ENCODE data around the gene PLD4.

The PLD4 gene

GRCh38 chr14:104898195-104898558 lies 26.5 kb upstream of the PLD4 start:
- no peak overlapping the region for H3K9ac ChIP-seq (ENCODE audit: low read length)
- H2BK5ac ChIP-seq (ENCODE audit: low read depth, low read length, poor library complexity) = no peak overlapping the region
- H2AK5ac ChIP-seq (ENCODE audit: low read length) = no peak overlapping the region
- H3K14ac ChIP-seq (ENCODE audit: low read length) = no peak overlapping the region
- no peak overlapping the region for H3K4me2 ChIP-seq (ENCODE audit: low read length)
- no peaks in the 10 kb centered on the region for H3K27me3 ChIP-seq (ENCODE audit: insufficient read depth, low read length)
- H2AFZ ChIP-seq (ENCODE audit: insufficient read depth, low read length, poor library complexity) = no peak overlapping the region
- no peaks in the 10 kb centered on the region for H3K79me2 ChIP-seq (ENCODE audit: control insufficient read depth, insufficient read depth, low read length, poor library complexity)
- H3K18ac ChIP-seq (ENCODE audit: low read length) = no peak overlapping the region
- H3K4me3 ChIP-seq (ENCODE audit: low read depth, low read length) = no peak overlapping the region
- H3K4ac ChIP-seq (ENCODE audit: low read depth, low read length) = no peak overlapping the region
- H3K9me3 ChIP-seq (ENCODE audit: insufficient read depth, low read depth, low read length) = no peaks in the 10 kb centered on the region
- H3K27ac ChIP-seq (ENCODE audit: low read depth, low read length) = no peak overlapping the region
- H2BK12ac ChIP-seq (ENCODE audit: low read length) = no peak overlapping the region
- no peak overlapping the region for H4K8ac ChIP-seq (ENCODE audit: low read depth, low read length)
- H3K36me3 ChIP-seq (ENCODE audit: control insufficient read depth in 1 of 2, insufficient read depth in 2 of 2, low read length in 2 of 2) = peaks cover 23 to 26% of the 10 kb centered on the region in 2 experiments
- H3K79me1 ChIP-seq (ENCODE audit: low read length) = no peaks in the 10 kb centered on the region
- no peak for DNase-seq
- H4K12ac ChIP-seq (ENCODE audit: low read depth, low read length) = no peak overlapping the region
- WGBS (ENCODE audit: extremely low coverage, insufficient coverage, insufficient read length) = no CpG with 5 or more reads among the region's 7 CpGs
- no peaks in the 10 kb centered on the region for H3K4me1 ChIP-seq (ENCODE audit: control insufficient read depth in 1 of 2, insufficient read depth in 2 of 2, low read length in 2 of 2)
- no peak overlapping the region for H4K91ac ChIP-seq (ENCODE audit: low read depth, low read length)
- no peak overlapping the region for H3K23ac ChIP-seq (ENCODE audit: low read length)
- no peak overlapping the region for H2BK120ac ChIP-seq (ENCODE audit: insufficient read depth, low read length, poor library complexity)

GRCh38 chr14:104898870-104899510 lies 25.7 kb upstream of the PLD4 start:
- H3K4me1 ChIP-seq (ENCODE audit: control insufficient read depth in 1 of 2, insufficient read depth in 2 of 2, low read length in 2 of 2) = no peaks in the 10 kb centered on the region
- H3K9me3 ChIP-seq (ENCODE audit: insufficient read depth, low read depth, low read length) = no peaks in the 10 kb centered on the region
- H3K14ac ChIP-seq (ENCODE audit: low read length) = no peak overlapping the region
- no peak overlapping the region for H2BK12ac ChIP-seq (ENCODE audit: low read length)
- H2BK120ac ChIP-seq (ENCODE audit: insufficient read depth, low read length, poor library complexity) = no peak overlapping the region
- no peak overlapping the region for H2BK5ac ChIP-seq (ENCODE audit: low read depth, low read length, poor library complexity)
- no peak overlapping the region for H3K9ac ChIP-seq (ENCODE audit: low read length)
- no peak for DNase-seq
- H3K27ac ChIP-seq (ENCODE audit: low read depth, low read length) = no peak overlapping the region
- no peaks in the 10 kb centered on the region for H3K79me2 ChIP-seq (ENCODE audit: control insufficient read depth, insufficient read depth, low read length, poor library complexity)
- no peak overlapping the region for H4K12ac ChIP-seq (ENCODE audit: low read depth, low read length)
- no peak overlapping the region for H3K4me2 ChIP-seq (ENCODE audit: low read length)
- H4K8ac ChIP-seq (ENCODE audit: low read depth, low read length) = no peak overlapping the region
- no peak overlapping the region for H3K18ac ChIP-seq (ENCODE audit: low read length)
- no peak overlapping the region for H4K91ac ChIP-seq (ENCODE audit: low read depth, low read length)
- no peaks in the 10 kb centered on the region for H3K27me3 ChIP-seq (ENCODE audit: insufficient read depth, low read length)
- H3K36me3 ChIP-seq (ENCODE audit: control insufficient read depth in 1 of 2, insufficient read depth in 2 of 2, low read length in 2 of 2) = peaks cover 15 to 19% of the 10 kb centered on the region in 2 experiments
- no peak overlapping the region for H2AK5ac ChIP-seq (ENCODE audit: low read length)
- H2AFZ ChIP-seq (ENCODE audit: insufficient read depth, low read length, poor library complexity) = no peak overlapping the region
- no peak overlapping the region for H3K4ac ChIP-seq (ENCODE audit: low read depth, low read length)
- no peak overlapping the region for H3K23ac ChIP-seq (ENCODE audit: low read length)
- no CpG with 5 or more reads among the region's 24 CpGs for WGBS (ENCODE audit: extremely low coverage, insufficient coverage, insufficient read length)
- H3K79me1 ChIP-seq (ENCODE audit: low read length) = no peaks in the 10 kb centered on the region
- no peak overlapping the region for H3K4me3 ChIP-seq (ENCODE audit: low read depth, low read length)

GRCh38 chr14:104899781-104900180 lies 24.9 kb upstream of the PLD4 start:
- no peak overlapping the region for H2BK12ac ChIP-seq (ENCODE audit: low read length)
- H3K9me3 ChIP-seq (ENCODE audit: insufficient read depth, low read depth, low read length) = peaks cover 2% of the 10 kb centered on the region
- H3K79me1 ChIP-seq (ENCODE audit: low read length) = no peaks in the 10 kb centered on the region
- no peaks in the 10 kb centered on the region for H3K4me1 ChIP-seq (ENCODE audit: control insufficient read depth in 1 of 2, insufficient read depth in 2 of 2, low read length in 2 of 2)
- H3K9ac ChIP-seq (ENCODE audit: low read length) = no peak overlapping the region
- no peak for DNase-seq
- H3K14ac ChIP-seq (ENCODE audit: low read length) = no peak overlapping the region
- no peak overlapping the region for H3K4me3 ChIP-seq (ENCODE audit: low read depth, low read length)
- H2BK5ac ChIP-seq (ENCODE audit: low read depth, low read length, poor library complexity) = no peak overlapping the region
- H2AFZ ChIP-seq (ENCODE audit: insufficient read depth, low read length, poor library complexity) = no peak overlapping the region
- no peak overlapping the region for H4K8ac ChIP-seq (ENCODE audit: low read depth, low read length)
- no peaks in the 10 kb centered on the region for H3K79me2 ChIP-seq (ENCODE audit: control insufficient read depth, insufficient read depth, low read length, poor library complexity)
- no peak overlapping the region for H2BK120ac ChIP-seq (ENCODE audit: insufficient read depth, low read length, poor library complexity)
- H4K91ac ChIP-seq (ENCODE audit: low read depth, low read length) = no peak overlapping the region
- no peak overlapping the region for H3K18ac ChIP-seq (ENCODE audit: low read length)
- no peak overlapping the region for H3K23ac ChIP-seq (ENCODE audit: low read length)
- peaks cover 7 to 11% of the 10 kb centered on the region in 2 experiments for H3K36me3 ChIP-seq (ENCODE audit: control insufficient read depth in 1 of 2, insufficient read depth in 2 of 2, low read length in 2 of 2)
- no peak overlapping the region for H4K12ac ChIP-seq (ENCODE audit: low read depth, low read length)
- no peak overlapping the region for H3K4me2 ChIP-seq (ENCODE audit: low read length)
- H3K4ac ChIP-seq (ENCODE audit: low read depth, low read length) = no peak overlapping the region
- no peak overlapping the region for H2AK5ac ChIP-seq (ENCODE audit: low read length)
- no peaks in the 10 kb centered on the region for H3K27me3 ChIP-seq (ENCODE audit: insufficient read depth, low read length)
- WGBS (ENCODE audit: extremely low coverage, insufficient coverage, insufficient read length) = no CpG with 5 or more reads among the region's 2 CpGs
- no peak overlapping the region for H3K27ac ChIP-seq (ENCODE audit: low read depth, low read length)

- WGBS (ENCODE audit: extremely low coverage, insufficient coverage, insufficient read length) = no CpG with 5 or more reads among the region's 12 CpGs
- H3K27ac ChIP-seq (ENCODE audit: low read depth, low read length) = no peak overlapping the region
Measured at GRCh38 chr14:104900639-104901512, 23.8 kb upstream of the PLD4 start.

More at GRCh38 chr14:104900639-104901512, 23.8 kb upstream of the PLD4 start:
- Histone ChIP-seq H2BK120ac (ENCODE audit: insufficient read depth, low read length, poor library complexity) (no peak overlapping the region), H3K36me3 (ENCODE audit: control insufficient read depth in 1 of 2, insufficient read depth in 2 of 2, low read length in 2 of 2) (peaks cover 0 to 2% of the 10 kb centered on the region in 2 experiments), H2BK12ac (ENCODE audit: low read length) (no peak overlapping the region), H3K79me2 (ENCODE audit: control insufficient read depth, insufficient read depth, low read length, poor library complexity) (no peaks in the 10 kb centered on the region), H3K4ac (ENCODE audit: low read depth, low read length) (no peak overlapping the region), H3K4me2 (ENCODE audit: low read length) (no peak overlapping the region), H3K23ac (ENCODE audit: low read length) (no peak overlapping the region), H3K9me3 (ENCODE audit: insufficient read depth, low read depth, low read length) (peaks cover 2% of the 10 kb centered on the region), H3K4me1 (ENCODE audit: control insufficient read depth in 1 of 2, insufficient read depth in 2 of 2, low read length in 2 of 2) (no peaks in the 10 kb centered on the region), H2BK5ac (ENCODE audit: low read depth, low read length, poor library complexity) (no peak overlapping the region), H3K27me3 (ENCODE audit: insufficient read depth, low read length) (no peaks in the 10 kb centered on the region), H3K18ac (ENCODE audit: low read length) (no peak overlapping the region), H4K91ac (ENCODE audit: low read depth, low read length) (no peak overlapping the region), H3K14ac (ENCODE audit: low read length) (no peak overlapping the region), H3K79me1 (ENCODE audit: low read length) (no peaks in the 10 kb centered on the region), H3K9ac (ENCODE audit: low read length) (no peak overlapping the region), H4K12ac (ENCODE audit: low read depth, low read length) (no peak overlapping the region), H2AFZ (ENCODE audit: insufficient read depth, low read length, poor library complexity) (no peak overlapping the region), H3K4me3 (ENCODE audit: low read depth, low read length) (no peak overlapping the region), H2AK5ac (ENCODE audit: low read length) (no peak overlapping the region), H4K8ac (ENCODE audit: low read depth, low read length) (no peak overlapping the region)
- DNase-seq = no peak
